Stimulated activated CD4-positive, alpha-beta T cell treated with anti-CD3 and anti-CD28 coated beads, Interleukin-4, amount 100 ng/mL, for 4 hours (primary cell): ENCODE data around the gene ACP5.
"Not testable (repeated sequence)": the region's sequence is repeated elsewhere in the genome, so short reads cannot be mapped to it uniquely, and the experiment has no call there.

Source experiments
- DNase-seq, 2 experiments: peaks; one replicate each; pipeline ENCODE4 v3.0.0-alpha.2; 2020

ACP5 gene

DNA sequence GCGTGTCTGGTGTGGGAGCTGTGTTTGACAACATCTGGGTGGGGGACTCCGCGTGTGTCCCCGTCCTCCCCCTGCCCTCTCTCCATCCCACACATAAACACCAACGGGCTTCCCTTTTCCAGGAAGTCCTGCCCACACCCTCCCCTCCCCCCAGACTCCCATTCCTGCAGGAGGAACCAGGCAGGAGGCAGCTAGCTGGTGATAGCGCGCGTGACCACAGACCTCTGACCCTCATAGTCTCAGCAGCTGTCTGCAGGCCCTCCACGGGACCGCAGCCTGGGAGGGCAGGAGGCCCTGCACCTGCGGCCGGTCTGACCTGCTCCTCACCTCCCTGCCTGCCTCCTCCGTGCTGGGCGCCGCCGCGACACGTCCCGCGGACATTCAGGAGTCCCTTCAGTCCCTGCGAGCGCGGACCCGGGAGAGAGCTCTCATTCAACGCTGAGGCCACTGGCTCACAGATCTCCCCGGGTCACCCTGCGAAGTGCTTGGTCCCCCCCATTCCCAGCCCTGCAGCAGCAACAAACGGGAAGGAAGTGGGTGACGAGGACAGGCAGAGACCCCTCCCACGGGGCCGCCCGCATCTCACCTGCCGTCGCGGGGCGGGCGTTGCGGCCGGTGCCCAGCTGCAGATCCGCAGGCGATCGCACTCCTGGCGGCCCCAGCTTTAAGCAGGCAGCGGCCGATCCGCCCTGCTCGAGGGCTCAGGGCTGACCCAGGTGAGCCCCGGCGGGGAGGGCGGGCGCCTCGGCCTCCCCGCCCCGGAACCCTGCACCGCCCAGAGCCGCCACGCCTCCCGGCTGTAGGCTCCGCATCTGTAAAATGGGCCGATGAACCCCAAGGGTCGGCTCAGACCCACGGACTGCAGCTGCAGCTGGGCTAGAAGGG, 1.1 kb upstream of the ACP5 start:
- DNase-seq: peak; percentile 16 to 29

DNA sequence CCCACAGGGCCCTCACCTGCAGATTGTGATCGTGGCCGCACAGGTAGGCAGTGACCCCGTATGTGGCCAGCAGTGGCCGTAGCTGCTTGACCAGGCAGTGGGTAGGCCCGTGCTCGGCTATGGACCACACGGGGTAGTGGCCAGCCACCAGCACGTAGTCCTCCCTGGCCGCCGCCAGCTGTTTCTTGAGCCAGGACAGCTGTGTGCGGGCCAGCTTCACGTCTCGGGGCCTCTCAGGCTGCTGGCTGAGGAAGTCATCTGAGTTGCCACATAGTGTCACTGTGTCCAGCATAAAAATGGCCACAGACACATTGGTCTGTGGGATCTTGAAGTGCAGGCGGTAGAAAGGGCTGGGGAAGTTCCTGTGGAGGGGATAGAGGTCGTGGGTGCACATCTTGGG, 1.2 kb downstream of the ACP5 start:
- no peak for DNase-seq

- no peak for DNase-seq
Measured at GRCh38 chr19:11574689-11575088, 2.8 kb downstream of the ACP5 start.

- DNase-seq: not testable (repeated sequence)
Measured at GRCh38 chr19:11573763-11574162, 3.7 kb downstream of the ACP5 start.

DNA sequence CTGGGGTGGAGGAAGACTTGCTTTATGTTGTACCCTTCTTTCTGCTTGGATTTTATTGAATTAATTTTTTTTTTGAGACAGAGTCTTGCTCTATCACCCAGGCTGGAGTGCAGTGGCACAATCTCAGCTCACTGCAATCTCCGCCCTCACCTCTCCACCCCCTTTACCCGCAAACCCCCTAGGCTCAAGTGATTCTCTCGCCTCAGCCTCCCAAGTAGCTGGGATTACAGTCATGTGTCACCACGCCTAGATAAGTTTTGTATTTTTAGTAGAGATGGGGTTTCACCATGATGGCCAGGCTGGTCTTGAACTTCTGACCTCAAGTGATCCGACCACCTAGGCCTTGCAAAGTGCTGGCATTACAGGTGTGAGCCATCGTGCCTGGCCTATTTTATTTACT, 4.1 kb downstream of the ACP5 start:
- DNase-seq: not testable (repeated sequence)

DNA sequence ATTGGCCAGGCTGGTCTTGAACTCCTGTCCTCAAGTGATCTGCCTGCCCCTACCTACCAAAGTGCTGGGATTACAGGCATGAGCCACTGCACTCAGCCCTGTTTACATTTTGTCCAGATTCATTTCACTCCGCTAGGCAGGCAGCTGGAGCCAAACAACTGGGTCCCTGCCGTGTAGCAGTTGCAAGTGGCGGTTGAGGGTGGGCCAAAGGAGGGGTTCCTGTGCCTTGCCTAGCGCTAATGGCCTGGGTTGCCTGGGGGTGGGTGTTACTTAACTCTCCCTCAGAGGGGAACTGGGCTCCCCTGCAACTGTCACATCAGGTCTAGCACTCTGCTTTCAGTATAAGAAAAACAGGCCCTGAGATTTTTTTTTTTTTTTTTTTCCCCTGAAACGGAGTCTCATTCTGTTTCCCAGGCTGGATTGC, 7.4 kb downstream of the ACP5 start:
- DNase-seq: no peak

DNA sequence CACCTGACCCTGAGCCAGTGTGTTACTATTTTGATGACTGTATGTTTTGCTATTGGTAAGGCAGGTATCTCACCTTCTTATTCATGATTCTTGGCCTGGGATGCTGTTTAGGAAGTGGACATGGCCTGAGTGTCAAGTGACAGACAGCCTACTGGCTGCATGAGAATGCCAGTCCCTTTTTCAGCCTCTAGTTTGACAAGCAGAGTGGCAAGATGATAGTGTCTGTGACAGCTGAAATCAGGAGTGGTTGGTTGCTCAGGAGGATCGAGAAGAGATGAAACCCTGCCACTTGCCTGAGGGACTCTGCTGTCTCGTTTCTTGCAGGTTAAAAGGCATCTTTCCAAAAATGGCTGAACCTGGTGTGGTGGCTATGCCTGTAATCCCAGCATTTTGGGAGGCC, 11.3 kb downstream of the ACP5 start:
- no peak for DNase-seq

- not testable (repeated sequence) for DNase-seq
Measured at GRCh38 chr19:11565649-11565980, 11.8 kb downstream of the ACP5 start.

DNA sequence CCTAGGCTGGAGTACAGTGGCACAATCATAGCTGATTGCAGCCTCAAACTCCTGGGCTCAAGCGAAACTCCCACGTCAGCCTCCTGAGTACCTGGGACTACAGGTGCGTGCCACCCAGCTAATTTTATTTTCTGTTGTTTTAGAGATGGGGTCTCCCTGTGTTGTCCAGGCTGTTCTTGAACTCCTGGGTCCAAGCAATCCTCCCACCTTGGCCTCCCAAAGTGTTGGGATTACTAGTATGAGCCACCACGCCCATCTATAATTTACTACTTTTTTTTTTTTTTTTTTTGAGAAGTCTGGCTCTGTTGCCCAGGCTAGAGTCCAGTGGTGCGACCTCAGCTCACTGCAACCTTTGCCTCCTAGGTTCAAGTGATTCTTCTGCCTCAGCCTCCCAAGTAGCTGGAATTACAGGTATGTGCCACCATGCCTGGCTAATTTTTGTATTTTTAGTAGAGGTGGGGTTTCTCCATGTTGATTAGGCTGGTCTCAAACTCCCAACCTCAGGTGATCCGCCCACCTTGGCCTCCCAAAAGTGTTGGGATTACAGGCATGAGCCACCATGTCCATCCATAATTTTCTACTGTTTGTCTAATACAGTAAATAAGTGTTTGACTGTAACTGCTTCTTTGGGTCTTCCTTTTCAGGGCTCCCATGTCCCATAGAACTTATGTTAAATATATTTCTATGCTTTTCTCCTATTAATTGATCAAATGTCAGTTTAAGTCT, 13.2 kb downstream of the ACP5 start:
- not testable (repeated sequence) for DNase-seq

DNA sequence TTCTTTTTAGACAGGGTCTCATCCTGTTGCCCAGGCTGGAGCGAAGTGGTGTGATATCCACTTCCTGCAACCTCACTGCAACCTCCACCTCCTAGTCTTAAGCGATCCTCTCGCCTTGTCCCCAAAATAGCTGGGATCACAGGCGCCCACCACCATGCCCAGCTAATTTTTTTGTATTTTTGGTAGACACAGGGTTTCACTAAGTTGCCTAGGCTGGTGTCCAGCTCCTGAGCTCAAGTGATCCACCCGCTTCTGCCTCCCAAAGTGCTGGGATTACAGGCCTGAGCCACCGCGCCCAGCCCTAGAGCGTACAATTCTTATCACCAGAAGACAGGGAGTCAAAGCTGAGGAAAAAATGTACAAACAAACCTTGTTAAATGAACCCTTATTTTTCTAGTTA, 13.9 kb downstream of the ACP5 start:
- DNase-seq: no peak

DNA sequence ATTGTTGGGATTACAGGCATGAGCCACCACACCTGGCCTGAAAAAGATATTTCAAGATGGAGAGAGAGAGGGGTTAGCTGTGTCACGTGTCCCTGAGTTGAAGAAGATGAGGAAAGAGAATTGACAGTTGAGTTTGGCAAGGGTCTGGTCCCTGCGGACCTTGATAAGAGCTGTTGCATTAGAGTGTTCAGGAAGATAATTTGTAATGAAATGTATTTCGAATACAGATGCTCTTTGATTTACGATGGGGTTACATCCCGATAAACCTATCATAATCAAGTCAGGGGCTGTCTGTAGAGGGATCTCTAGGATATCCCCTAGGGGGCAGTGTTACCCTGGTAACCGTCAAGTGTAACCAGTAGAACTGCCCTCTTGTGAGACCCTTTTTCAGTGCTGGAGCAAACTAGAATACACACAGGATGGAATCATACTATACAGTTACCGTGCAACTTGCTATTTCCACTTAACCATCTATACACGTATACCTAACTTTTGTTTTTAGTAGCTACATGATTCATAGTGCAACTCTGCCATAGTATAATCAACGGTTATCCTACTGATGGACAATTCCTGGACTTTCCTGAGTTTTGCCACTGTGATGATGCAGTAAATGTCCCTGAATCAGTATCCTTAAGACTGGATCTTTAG, 16.9 kb downstream of the ACP5 start:
- peak in 1 of 2 experiments; percentile 57 for DNase-seq

- DNase-seq: peak; percentile 95 to 98
Measured at GRCh38 chr19:11558881-11559828, 18.3 kb downstream of the ACP5 start, which contains the start of gene ELOF1. Gene ELOF1 (minus strand): TSS chr19:11559230. CDS start chr19:11554347, 4,883 bp downstream.

- no peak for DNase-seq
Measured at GRCh38 chr19:11556634-11557420, 20.6 kb downstream of the ACP5 start.

DNA sequence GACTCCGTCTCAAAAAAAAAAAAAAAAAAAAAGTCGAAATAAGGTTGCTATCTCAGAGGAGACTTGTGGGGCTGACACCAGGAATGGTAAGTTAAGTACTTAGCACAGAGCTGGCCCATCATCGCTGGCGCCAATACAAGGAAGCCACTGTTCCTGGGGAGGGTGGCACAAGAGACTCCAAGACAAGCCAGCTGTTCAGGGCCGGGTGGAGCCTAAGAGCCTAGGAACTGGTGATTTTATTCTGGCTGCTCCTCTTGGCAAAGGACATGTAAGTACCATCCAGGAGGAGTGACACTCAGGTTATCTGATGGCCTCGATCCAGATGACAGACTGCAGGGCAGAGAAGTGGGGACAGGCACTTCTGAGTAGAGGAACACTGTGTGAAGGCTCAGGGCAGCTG, 22.2 kb downstream of the ACP5 start:
- DNase-seq: no peak

DNA sequence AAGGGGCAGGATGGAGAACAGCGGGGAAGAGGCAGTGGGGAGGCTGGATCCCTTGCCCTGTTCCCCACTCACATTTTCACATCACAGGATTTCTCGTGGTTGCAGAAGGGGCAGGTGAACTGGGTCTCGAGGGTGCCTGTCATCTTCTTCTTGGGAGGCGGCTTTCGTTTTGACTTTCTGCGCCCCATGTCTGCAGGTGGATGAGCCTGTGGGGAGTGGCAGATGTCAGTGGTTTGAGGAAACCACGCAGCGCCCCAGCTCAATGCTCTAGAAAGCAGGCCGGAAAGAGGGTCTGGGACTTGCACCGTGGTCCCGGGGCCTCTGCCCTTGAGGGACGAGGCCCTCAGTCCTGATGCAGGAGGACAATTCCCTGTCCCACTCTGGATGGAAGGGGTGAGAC, 23.3 kb downstream of the ACP5 start:
- no peak for DNase-seq

GRCh38 chr19:11552666-11553372, 24.6 kb downstream of the ACP5 start:
- no peak for DNase-seq

DNA sequence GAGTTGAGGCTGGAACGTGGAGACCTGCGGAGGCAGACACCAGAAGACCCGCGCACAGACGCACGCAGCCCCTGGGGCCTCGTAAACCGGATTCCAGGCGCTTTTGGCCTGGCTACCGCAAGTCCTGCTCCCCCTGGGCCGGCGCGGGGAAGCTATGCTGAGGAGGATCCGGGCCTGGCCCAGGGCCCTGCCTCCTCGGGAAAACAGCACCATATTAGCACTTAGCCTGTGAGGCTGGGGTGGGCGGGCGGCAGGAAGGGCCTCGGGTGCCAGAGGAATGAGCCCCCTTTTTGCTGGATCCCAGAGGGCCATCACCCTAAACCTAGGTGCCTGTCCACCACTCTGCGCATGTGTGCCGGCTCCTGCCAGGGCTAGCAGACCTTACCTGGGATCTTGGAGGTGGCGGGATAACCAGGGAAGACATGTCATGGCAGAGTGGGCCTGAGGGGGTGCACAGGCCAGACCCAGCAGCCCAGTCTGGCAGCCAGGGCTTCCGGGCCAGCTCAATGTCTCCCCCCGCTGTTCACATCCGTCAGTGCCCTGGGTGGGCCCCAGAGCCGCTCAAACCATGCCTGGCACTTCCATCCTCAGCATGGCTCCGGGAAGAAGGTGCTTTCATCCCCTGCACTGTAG, 25.7 kb downstream of the ACP5 start:
- DNase-seq: no peak

DNA sequence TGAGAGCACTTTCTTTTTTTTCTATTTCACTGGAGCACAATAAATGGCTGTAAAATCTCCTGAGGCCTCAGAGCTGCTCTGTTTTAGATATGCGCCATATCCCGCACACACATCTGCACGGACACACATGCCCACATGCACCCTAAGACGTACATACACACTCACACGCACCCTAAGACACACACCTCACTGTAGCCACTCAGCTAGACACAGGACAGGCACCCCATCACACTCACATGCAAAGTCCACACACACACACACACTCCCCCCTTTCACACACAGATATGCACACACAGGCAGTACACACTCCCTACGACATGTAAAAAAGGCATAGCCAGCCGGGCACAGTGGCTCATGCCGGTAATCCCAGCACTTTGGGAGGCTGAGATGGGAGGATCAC, 27.2 kb downstream of the ACP5 start:
- DNase-seq: no peak

GRCh38 chr19:11549386-11549953, 28.0 kb downstream of the ACP5 start:
- DNase-seq: no peak
